ENCODE measurements around the gene COL4A5. TPM values are rescaled to one million over a fixed set of nuclear protein-coding genes. Genes with fewer than 3 reads are reported as not detected.

The COL4A5 gene
- total RNA-seq, 4 donors from 2014 or later: 9.9 to 31.7 (median 13.9) TPM

DNA sequence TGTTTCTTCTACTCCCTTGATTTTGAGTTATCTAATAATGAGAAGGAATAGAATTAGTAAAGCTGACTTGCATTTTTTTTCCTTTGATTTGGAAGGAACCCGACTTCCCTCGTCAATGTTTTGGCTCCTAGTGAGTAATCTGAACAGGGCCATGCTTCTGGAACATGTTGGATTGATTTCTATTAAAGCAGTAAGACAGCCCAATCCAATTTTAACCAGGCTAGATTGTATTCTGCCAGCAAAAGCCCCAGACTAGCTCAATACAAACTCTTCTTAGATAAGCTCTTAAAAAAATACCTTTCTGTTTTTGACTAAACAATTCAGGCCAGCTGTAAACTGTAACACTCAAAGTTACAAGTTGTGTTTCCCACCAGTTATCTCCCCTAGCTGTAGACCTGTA lies 170.5 kb downstream of the COL4A5 start:
- intact Hi-C loops (cut with DNase I): no loop called here
- DNase-seq: no peak
- TF ChIP-seq CTCF (IDR thresholded peaks at IDR 0.05): no peak
- TF ChIP-seq POLR2A (IDR thresholded peaks at IDR 0.05): no peak
- 71 to 94% methylated on average over 2 of the region's 2 CpGs for WGBS, 2 donors
- no peaks in the 10 kb centered on the region for H3K36me3 ChIP-seq
- H3K27me3 ChIP-seq: no peaks in the 10 kb centered on the region
- no peaks in the 10 kb centered on the region for H3K4me1 ChIP-seq
- H3K4me3 ChIP-seq: no peak overlapping the region
- H3K27ac ChIP-seq: no peak overlapping the region
- no peaks in the 10 kb centered on the region for H3K9me3 ChIP-seq

DNA sequence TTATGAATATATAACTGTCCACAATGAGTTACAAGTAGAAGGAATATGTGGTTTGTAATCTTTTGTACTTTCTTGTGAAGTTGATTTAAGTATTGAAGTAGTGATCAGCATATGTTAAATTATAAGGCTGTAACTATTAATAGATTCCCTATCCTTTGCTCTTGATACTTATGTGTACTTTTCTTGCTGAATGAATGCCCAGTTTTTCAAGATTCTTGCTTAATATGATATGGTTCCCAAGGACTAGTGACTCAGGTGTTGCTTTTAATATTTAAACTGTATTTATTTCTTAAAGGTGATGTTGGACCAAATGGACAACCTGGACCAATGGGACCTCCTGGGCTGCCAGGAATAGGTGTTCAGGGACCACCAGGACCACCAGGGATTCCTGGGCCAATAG lies 175.0 kb downstream of the COL4A5 start:
- no peak for DNase-seq
- Histone ChIP-seq H3K27ac (no peak overlapping the region), H3K36me3 (no peaks in the 10 kb centered on the region), H3K9me3 (no peaks in the 10 kb centered on the region), H3K4me1 (no peaks in the 10 kb centered on the region), H3K27me3 (no peaks in the 10 kb centered on the region), H3K4me3 (no peak overlapping the region)
- intact Hi-C loops (cut with DNase I): no loop called here
- TF ChIP-seq CTCF (IDR thresholded peaks at IDR 0.05): no peak
- no peak for TF ChIP-seq POLR2A (IDR thresholded peaks at IDR 0.05)

DNA sequence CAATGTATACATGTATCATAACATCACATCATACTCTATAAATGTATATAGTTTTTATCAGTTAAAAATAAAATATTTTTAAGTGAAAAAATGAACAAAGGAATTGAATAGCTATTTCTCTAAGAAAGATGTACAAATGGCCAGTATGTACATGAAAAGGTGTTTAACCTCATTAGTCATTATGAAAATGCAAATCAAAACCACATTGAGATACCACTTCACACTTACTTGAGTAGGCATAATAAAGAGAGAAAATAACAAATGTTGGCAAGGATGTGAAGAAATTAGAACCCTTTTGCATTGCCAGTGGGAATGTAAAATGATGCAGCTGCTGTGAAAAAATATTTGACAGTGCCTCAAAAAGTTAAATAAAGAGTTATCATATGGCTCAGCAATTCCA lies 201.2 kb downstream of the COL4A5 start:
- Histone ChIP-seq H3K4me3 (no peak overlapping the region), H3K27ac (no peak overlapping the region), H3K36me3 (no peaks in the 10 kb centered on the region), H3K9me3 (peaks cover 0 to 3% (median 0%) of the 10 kb centered on the region in 3 donors), H3K4me1 (no peaks in the 10 kb centered on the region), H3K27me3 (no peaks in the 10 kb centered on the region)
- intact Hi-C loops (cut with DNase I): no loop called here
- no peak for DNase-seq
- TF ChIP-seq CTCF (IDR thresholded peaks at IDR 0.05): no peak
- TF ChIP-seq POLR2A (IDR thresholded peaks at IDR 0.05): no peak

- H3K9me3 ChIP-seq: peaks cover 0 to 3% (median 0%) of the 10 kb centered on the region in 3 donors
- TF ChIP-seq CTCF (IDR thresholded peaks at IDR 0.05) (no peak), POLR2A (IDR thresholded peaks at IDR 0.05) (no peak)
- H3K4me1 ChIP-seq: no peaks in the 10 kb centered on the region
- no peaks in the 10 kb centered on the region for H3K27me3 ChIP-seq
- intact Hi-C loops (cut with DNase I): no loop called here
- DNase-seq: no peak
- WGBS, 2 donors: 67 to 80% methylated on average over 1 to 3 of the region's 6 CpGs
- no peak overlapping the region for H3K4me3 ChIP-seq
- no peaks in the 10 kb centered on the region for H3K36me3 ChIP-seq
- no peak overlapping the region for H3K27ac ChIP-seq
Measured at GRCh38 chrX:108641589-108642272, 202.1 kb downstream of the COL4A5 start.

GRCh38 chrX:108642273-108642628 lies 202.6 kb downstream of the COL4A5 start:
- Histone ChIP-seq H3K4me3 (no peak overlapping the region), H3K27me3 (no peaks in the 10 kb centered on the region), H3K4me1 (no peaks in the 10 kb centered on the region), H3K9me3 (peaks cover 0 to 3% (median 0%) of the 10 kb centered on the region in 3 donors), H3K36me3 (no peaks in the 10 kb centered on the region), H3K27ac (no peak overlapping the region)
- no peak for DNase-seq
- WGBS, 2 donors: 50% methylated on average over 1 of the region's 1 CpG; no CpG with 5 or more reads in 1 of the 2 donors
- TF ChIP-seq CTCF (IDR thresholded peaks at IDR 0.05): no peak
- no peak for TF ChIP-seq POLR2A (IDR thresholded peaks at IDR 0.05)
- intact Hi-C loops (cut with DNase I): no loop called here

Measured in esophagus squamous epithelium (tissue), 5 donors.